IPS-NIHi7 (cell line): ENCODE results near the gene CACNG5.

Experiments
- DNase-seq: peaks from one replicate; pipeline ENCODE4 v3.0.0; 2012; ENCODE audit warnings: mixed read lengths; ENCODE audit errors: extremely low spot score

The CACNG5 gene

GRCh38 chr17:66826856-66827255, 8.1 kb upstream of the CACNG5 start:
- DNase-seq = no peak

GRCh38 chr17:66829386-66829864, 5.5 kb upstream of the CACNG5 start:
- DNase-seq = peak; percentile 85

GRCh38 chr17:66829883-66830282, 5.0 kb upstream of the CACNG5 start:
- DNase-seq = peak; percentile 48

- peak; percentile 37 for DNase-seq
These were observed 4.5 kb upstream of the CACNG5 start for GRCh38 chr17:66830451-66830850.

- no peak for DNase-seq
These were observed 3.3 kb upstream of the CACNG5 start for GRCh38 chr17:66831383-66832210.

GRCh38 chr17:66833201-66833600, 1.7 kb upstream of the CACNG5 start:
- no peak for DNase-seq

- DNase-seq = no peak
These were observed 445 bp upstream of the CACNG5 start for GRCh38 chr17:66834426-66834918.

- no peak for DNase-seq
These were observed 559 bp downstream of the CACNG5 start for GRCh38 chr17:66835476-66835875.

- DNase-seq = no peak
These were observed 1.4 kb downstream of the CACNG5 start for GRCh38 chr17:66836063-66837005.

- no peak for DNase-seq
These were observed 2.3 kb downstream of the CACNG5 start for GRCh38 chr17:66837226-66837625.

- no peak for DNase-seq
These were observed 3.2 kb downstream of the CACNG5 start for GRCh38 chr17:66837885-66838665.

GRCh38 chr17:66839616-66840015, 4.7 kb downstream of the CACNG5 start:
- no peak for DNase-seq

- DNase-seq = no peak
These were observed 5.1 kb downstream of the CACNG5 start for GRCh38 chr17:66840061-66840460.

GRCh38 chr17:66841328-66841727, 6.4 kb downstream of the CACNG5 start:
- peak; percentile 31 for DNase-seq

- DNase-seq = no peak
These were observed 6.8 kb downstream of the CACNG5 start for GRCh38 chr17:66841744-66842143.

- no peak for DNase-seq
These were observed 7.6 kb downstream of the CACNG5 start for GRCh38 chr17:66842505-66842904.

GRCh38 chr17:66842959-66843358, 8.0 kb downstream of the CACNG5 start:
- DNase-seq = no peak

- DNase-seq = no peak
These were observed 8.7 kb downstream of the CACNG5 start for GRCh38 chr17:66843627-66844026.

GRCh38 chr17:66847704-66848103, 12.8 kb downstream of the CACNG5 start:
- no peak for DNase-seq

GRCh38 chr17:66848496-66848895, 13.6 kb downstream of the CACNG5 start:
- DNase-seq = no peak

- DNase-seq = no peak
These were observed 14.2 kb downstream of the CACNG5 start for GRCh38 chr17:66849032-66849655.
